SK-N-SH (cell line): ENCODE results near the gene SSTR5. TPM values are rescaled to one million over a fixed set of nuclear protein-coding genes. Genes with fewer than 3 reads are reported as not detected.

Source experiments
- CTCF ChIA-PET: fragments of 300-600, 350-600 bp; formaldehyde crosslinking; extraction: SDS; loops from one replicate; lab custom pipeline; 2021; lab: Yijun Ruan, JAX
- POLR2A ChIA-PET: fragments of 350-600 bp; sonication (Branson Sonifier 250); formaldehyde crosslinking; extraction: SDS; loops from one replicate; lab custom pipeline; 2020; ENCODE audit warnings: antibody characterized with exemption, inconsistent platforms; lab: Yijun Ruan, JAX
- DNase-seq: peaks from one replicate; pipeline ENCODE4 v3.0.0; 2012
- H2AFZ ChIP-seq: fragments of 200-600 bp; sonication (generic); 2 replicates; pipeline ENCODE4 v1.8.1; 2016; ENCODE audit warnings: antibody characterized with exemption, mild to moderate bottlenecking, low read depth
- H3F3A ChIP-seq: fragments of 200-600 bp; sonication (generic); replicated peaks from 2 replicates; pipeline ENCODE3; 2016; ENCODE audit warnings: antibody characterized with exemption, mild to moderate bottlenecking; ENCODE audit not compliant: insufficient read depth
- H3K27ac ChIP-seq, 2 experiments: fragments of 200-500 bp in 1 of 2; fragments of 200-600 bp in 1 of 2; sonication (Bioruptor generic) in 1 of 2; sonication (generic), shearing (Covaris generic) in 1 of 2; 2 replicates each; pipeline versions ENCODE4 v1.5.1 to v1.6.1; 2014 to 2016; ENCODE audit warnings: low read depth in 2 of 2, inconsistent platforms in 1 of 2, low read length in 1 of 2, mild to moderate bottlenecking in 1 of 2, mixed read lengths in 1 of 2
- H3K27me3 ChIP-seq: fragments of 200-600 bp; sonication (generic), shearing (Covaris generic); 2 replicates; pipeline ENCODE4 v1.6.1; 2016; ENCODE audit warnings: mixed run types; ENCODE audit not compliant: insufficient read depth
- H3K36me3 ChIP-seq, 2 experiments: fragments of 200-500 bp in 1 of 2; fragments of 200-600 bp in 1 of 2; sonication (Bioruptor generic) in 1 of 2; sonication (generic) in 1 of 2; replicated peaks in 1 of 2; 2 replicates each; pipeline versions ENCODE3 to v1.5.1; 2014 to 2016; ENCODE audit warnings: low read length in 1 of 2, mild to moderate bottlenecking in 1 of 2; ENCODE audit not compliant: insufficient read depth in 2 of 2, control insufficient read depth in 1 of 2
- H3K4me1 ChIP-seq, 2 experiments: fragments of 200-500 bp in 1 of 2; fragments of 200-600 bp in 1 of 2; sonication (Bioruptor generic) in 1 of 2; sonication (generic), shearing (Covaris generic) in 1 of 2; 2 replicates each; pipeline versions ENCODE4 v1.5.1 to v1.6.1; 2014 to 2016; ENCODE audit warnings: low read depth in 1 of 2, low read length in 1 of 2, mixed run types in 1 of 2; ENCODE audit not compliant: insufficient read depth in 2 of 2, control insufficient read depth in 1 of 2
- H3K4me2 ChIP-seq: fragments of 200-600 bp; sonication (generic), shearing (Covaris generic); 2 replicates; pipeline ENCODE4 v1.6.1; 2017; ENCODE audit warnings: mixed run types
- H3K4me3 ChIP-seq, 2 experiments: fragments of 200-500 bp in 1 of 2; fragments of 200-600 bp in 1 of 2; sonication (Bioruptor generic) in 1 of 2; sonication (generic), shearing (Covaris generic) in 1 of 2; 2 replicates each; pipeline versions ENCODE4 v1.5.1 to v1.8.1; 2014 to 2016; ENCODE audit warnings: low read depth in 2 of 2, inconsistent platforms in 1 of 2, low read length in 1 of 2, mild to moderate bottlenecking in 1 of 2, mixed read lengths in 1 of 2, moderate library complexity in 1 of 2
- H3K79me2 ChIP-seq: fragments of 200-600 bp; sonication (generic); 2 replicates; pipeline ENCODE4 v1.8.1; 2017; ENCODE audit warnings: mild to moderate bottlenecking; ENCODE audit not compliant: insufficient read depth
- H3K9ac ChIP-seq: fragments of 200-600 bp; sonication (generic); 2 replicates; pipeline ENCODE4 v1.6.1; 2017; ENCODE audit warnings: mixed run types
- H3K9me2 ChIP-seq: fragments of 200-600 bp; sonication (generic); 2 replicates; pipeline ENCODE4 v1.6.1; 2017; ENCODE audit warnings: mixed run types
- H3K9me3 ChIP-seq: fragments of 200-600 bp; sonication (generic); 2 replicates; pipeline ENCODE4 v1.6.1; 2017; ENCODE audit warnings: mixed run types, mild to moderate bottlenecking, moderate library complexity
- H4K20me1 ChIP-seq: fragments of 200-600 bp; sonication (generic); 2 replicates; pipeline ENCODE4 v1.6.1; 2017; ENCODE audit warnings: mild to moderate bottlenecking, mixed run types; ENCODE audit not compliant: insufficient read depth
- FOSL2 ChIP-seq: IDR thresholded peaks from 2 replicates; pipeline ENCODE4 v1.4.0; 2012; ENCODE audit warnings: low read depth, mild to moderate bottlenecking, moderate library complexity, borderline replicate concordance
- FOXJ3 ChIP-seq: sonication (generic); formaldehyde crosslinking; IDR thresholded peaks from 2 replicates; pipeline ENCODE4 v1.5.1; 2020; ENCODE audit warnings: mild to moderate bottlenecking, missing genetic modification reagents
- GATA2 ChIP-seq: sonication (generic); formaldehyde crosslinking; IDR thresholded peaks from 2 replicates; pipeline ENCODE4 v1.5.0; 2020; ENCODE audit warnings: mild to moderate bottlenecking, missing genetic modification reagents
- MXI1 ChIP-seq: IDR thresholded peaks from 2 replicates; pipeline ENCODE4 v1.6.1; 2012; ENCODE audit warnings: mild to moderate bottlenecking, low read depth, low read length, improper control_type of control experiment
- RCOR1 ChIP-seq: fragments of 150-350 bp; IDR thresholded peaks from 2 replicates; pipeline ENCODE4 v1.6.1; 2017; ENCODE audit warnings: antibody characterized with exemption, low read length
- REST ChIP-seq: IDR thresholded peaks from 2 replicates; pipeline ENCODE4 v1.6.1; 2012; ENCODE audit warnings: mild to moderate bottlenecking, low read depth, low read length, moderate library complexity
- ZBTB33 ChIP-seq: IDR thresholded peaks from 2 replicates; pipeline ENCODE4 v1.4.0; 2012; ENCODE audit warnings: low read depth, borderline replicate concordance
- WGBS: methylation state at CpG from one replicate; pipeline ENCODE4 v1.1.6; 2017; ENCODE audit warnings: low lambda C conversion rate; 5-methylcytosine and 5-hydroxymethylcytosine counted together
- polyA plus RNA-seq, 3 experiments: library from polyadenylated mRNA; depleted of rRNA; stranded (reverse); fragments of >200 nt; gene quantifications; 2 replicates each; pipeline ENCODE4 v1.2.3, GENCODE V29; 2012
- TF ChIP-seq, protein P1 (sequence below): fragments of 200-600 bp; sonication (generic); IDR thresholded peaks from 2 replicates; pipeline ENCODE4 v1.6.1; 2017; ENCODE audit warnings: antibody characterized with exemption, mild to moderate bottlenecking, moderate library complexity
- TF ChIP-seq, protein P2 (sequence below): IDR thresholded peaks from 2 replicates; pipeline ENCODE4 v1.4.0; 2012; ENCODE audit warnings: low read depth

The SSTR5 gene
- polyA plus RNA-seq, 1 of the 3 experiments (the other 2 are of a cell fraction) = not detected

DNA sequence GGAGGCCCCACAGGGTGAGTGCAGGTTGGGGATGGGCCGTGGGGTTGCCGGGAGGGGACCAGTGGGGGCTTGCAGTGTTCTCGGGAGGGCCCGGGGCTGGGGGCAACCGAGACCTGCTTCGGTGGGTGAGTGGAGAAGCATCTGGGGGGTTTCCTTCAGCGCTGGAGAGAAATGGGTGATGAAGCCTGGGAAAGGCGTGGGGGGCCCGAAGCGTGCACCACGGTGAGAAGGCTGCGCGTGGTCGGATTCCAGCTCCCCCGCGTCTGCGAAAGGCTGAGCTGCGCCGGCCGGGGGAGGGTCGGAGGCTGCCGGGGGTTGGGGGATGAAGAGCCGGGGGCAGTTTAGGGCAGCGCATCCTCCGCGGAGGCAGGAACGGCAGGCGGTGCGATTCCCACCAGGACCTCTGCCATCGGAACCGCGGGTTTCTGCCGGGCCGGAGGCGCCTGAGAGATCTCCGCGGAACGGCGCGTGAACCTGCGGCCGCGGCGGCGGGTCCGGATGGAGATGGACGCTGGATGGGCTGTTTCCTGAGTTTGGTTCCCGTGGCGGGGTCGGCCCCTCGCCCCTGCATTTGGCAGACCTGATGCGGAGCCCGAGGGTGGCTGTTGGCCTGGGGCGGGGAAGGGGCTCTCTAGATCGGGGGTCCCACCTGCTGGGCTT is 6.9 kb upstream of the SSTR5 start:
- CTCF ChIA-PET = interaction anchor here (1.8 to 3.7 kb wide), 2 partner anchors 10 to 16 kb away, joined by 4 to 18 read pairs; no protein-coding TSS in a partner anchor
- Histone ChIP-seq H3K4me2 (no peak overlapping the region), H4K20me1 (no peaks in the 10 kb centered on the region), H3K27ac (no peak overlapping the region), H3K9me3 (no peaks in the 10 kb centered on the region), H3K36me3 (no peaks in the 10 kb centered on the region), H3K4me3 (no peak overlapping the region), H3K27me3 (peaks cover 93% of the 10 kb centered on the region), H3K79me2 (no peaks in the 10 kb centered on the region), H3K4me1 (no peaks in the 10 kb centered on the region), H3K9me2 (no peaks in the 10 kb centered on the region), H2AFZ (no peak overlapping the region), H3K9ac (no peak overlapping the region), H3F3A (no peaks in the 10 kb centered on the region)
- TF ChIP-seq MXI1 (no peak), FOSL2 (no peak)
- TF ChIP-seq, protein P1, sequence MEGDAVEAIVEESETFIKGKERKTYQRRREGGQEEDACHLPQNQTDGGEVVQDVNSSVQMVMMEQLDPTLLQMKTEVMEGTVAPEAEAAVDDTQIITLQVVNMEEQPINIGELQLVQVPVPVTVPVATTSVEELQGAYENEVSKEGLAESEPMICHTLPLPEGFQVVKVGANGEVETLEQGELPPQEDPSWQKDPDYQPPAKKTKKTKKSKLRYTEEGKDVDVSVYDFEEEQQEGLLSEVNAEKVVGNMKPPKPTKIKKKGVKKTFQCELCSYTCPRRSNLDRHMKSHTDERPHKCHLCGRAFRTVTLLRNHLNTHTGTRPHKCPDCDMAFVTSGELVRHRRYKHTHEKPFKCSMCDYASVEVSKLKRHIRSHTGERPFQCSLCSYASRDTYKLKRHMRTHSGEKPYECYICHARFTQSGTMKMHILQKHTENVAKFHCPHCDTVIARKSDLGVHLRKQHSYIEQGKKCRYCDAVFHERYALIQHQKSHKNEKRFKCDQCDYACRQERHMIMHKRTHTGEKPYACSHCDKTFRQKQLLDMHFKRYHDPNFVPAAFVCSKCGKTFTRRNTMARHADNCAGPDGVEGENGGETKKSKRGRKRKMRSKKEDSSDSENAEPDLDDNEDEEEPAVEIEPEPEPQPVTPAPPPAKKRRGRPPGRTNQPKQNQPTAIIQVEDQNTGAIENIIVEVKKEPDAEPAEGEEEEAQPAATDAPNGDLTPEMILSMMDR = no peak
- TF ChIP-seq, protein P2, sequence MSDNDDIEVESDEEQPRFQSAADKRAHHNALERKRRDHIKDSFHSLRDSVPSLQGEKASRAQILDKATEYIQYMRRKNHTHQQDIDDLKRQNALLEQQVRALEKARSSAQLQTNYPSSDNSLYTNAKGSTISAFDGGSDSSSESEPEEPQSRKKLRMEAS = no peak
- DNase-seq = no peak
- WGBS = 33% methylated on average over 53 of the region's 55 CpGs
- POLR2A ChIA-PET = no interaction called here

- H2AFZ ChIP-seq = no peak overlapping the region
- no peaks in the 10 kb centered on the region for H3K4me1 ChIP-seq
- 18% methylated on average over 16 of the region's 24 CpGs for WGBS
- H3F3A ChIP-seq = no peaks in the 10 kb centered on the region
- CTCF ChIA-PET = no interaction called here
- no peak for TF ChIP-seq REST
- no peak for TF ChIP-seq FOXJ3 (CRISPR knock-in tag)
- TF ChIP-seq GATA2 (CRISPR knock-in tag) = no peak
- no peak for TF ChIP-seq ZBTB33
- no peak for TF ChIP-seq RCOR1
- H3K9me3 ChIP-seq = no peaks in the 10 kb centered on the region
- no peak overlapping the region for H3K4me3 ChIP-seq
- DNase-seq = no peak
- no peaks in the 10 kb centered on the region for H3K9me2 ChIP-seq
- POLR2A ChIA-PET = no interaction called here
- no peaks in the 10 kb centered on the region for H4K20me1 ChIP-seq
- H3K27ac ChIP-seq = no peak overlapping the region
- H3K9ac ChIP-seq = no peak overlapping the region
- H3K36me3 ChIP-seq = no peaks in the 10 kb centered on the region
- no peak overlapping the region for H3K4me2 ChIP-seq
- H3K27me3 ChIP-seq = peaks cover 97% of the 10 kb centered on the region
- H3K79me2 ChIP-seq = no peaks in the 10 kb centered on the region
These were observed 5.9 kb upstream of the SSTR5 start for GRCh38 chr16:1066584-1067172.
